PC-3 (cell line): ENCODE results near the gene TSN. TPM values are rescaled to one million over a fixed set of nuclear protein-coding genes. Genes with fewer than 3 reads are reported as not detected.
A peak's percentile ranks its signal among the peaks of the same experiment; 100 is the strongest.

Experiments used
- ATAC-seq: fragments of 200-7000 bp; cut with Tn5 transposase; 2 replicates; pipeline ENCODE4 v1.9.1; 2020; ENCODE audit warnings: mild to moderate bottlenecking, moderate library complexity
- BruUV-seq: library from RNA; stranded (reverse); fragments of 400-500 nt; replicated peaks from 2 replicates; lab custom pipeline; 2021; lab: Mats Ljungman, UMichigan
- CTCF ChIA-PET: fragments of 300-600 bp; sonication (Branson Sonifier 250); formaldehyde crosslinking; loops from one replicate; lab custom pipeline; 2022; ENCODE audit warnings: antibody characterized with exemption; lab: Charles Lee
- POLR2A ChIA-PET: fragments of 300-600 bp; sonication (Branson Sonifier 250); formaldehyde crosslinking; loops from one replicate; lab custom pipeline; 2022; ENCODE audit warnings: antibody characterized with exemption; ENCODE audit not compliant: unreplicated experiment; lab: Charles Lee
- DNase-seq: peaks from one replicate; pipeline ENCODE4 v3.0.0-alpha.2; 2015
- H2AFZ ChIP-seq: fragments of 300-600 bp; sonication (generic); 2 replicates; pipeline ENCODE4 v1.6.0; 2016; ENCODE audit warnings: antibody characterized with exemption, low read length
- H3F3A ChIP-seq: fragments of 300-600 bp; sonication (generic); one replicate; pipeline ENCODE4 v1.6.0; 2017; ENCODE audit warnings: antibody characterized with exemption, low read length, control low read depth, mild to moderate bottlenecking; ENCODE audit not compliant: unreplicated experiment
- H3K27ac ChIP-seq: fragments of 300-600 bp; sonication (generic); 2 replicates; pipeline ENCODE4 v1.5.1; 2016; ENCODE audit warnings: mild to moderate bottlenecking, low read length
- H3K27me3 ChIP-seq: fragments of 300-600 bp; sonication (generic); 2 replicates; pipeline ENCODE4 v1.6.1; 2016; ENCODE audit warnings: low read length, mixed read lengths
- H3K36me3 ChIP-seq: fragments of 300-600 bp; sonication (generic); 2 replicates; pipeline ENCODE4 v1.6.1; 2016; ENCODE audit warnings: low read depth, mixed run types, low read length, mixed read lengths
- H3K4me1 ChIP-seq: fragments of 300-600 bp; sonication (generic); 2 replicates; pipeline ENCODE4 v1.5.1; 2016; ENCODE audit warnings: low read length; ENCODE audit not compliant: insufficient read depth
- H3K4me2 ChIP-seq: fragments of 300-600 bp; sonication (generic); 2 replicates; pipeline ENCODE4 v1.6.0; 2016; ENCODE audit warnings: low read length
- H3K4me3 ChIP-seq: fragments of 300-600 bp; sonication (generic); 2 replicates; pipeline ENCODE4 v1.5.1; 2016; ENCODE audit warnings: mild to moderate bottlenecking, low read length, mixed read lengths
- H3K79me2 ChIP-seq: fragments of 300-600 bp; sonication (generic); 2 replicates; pipeline ENCODE4 v1.6.1; 2017; ENCODE audit warnings: low read length, mixed read lengths
- H3K9ac ChIP-seq: fragments of 300-600 bp; sonication (generic); 2 replicates; pipeline ENCODE4 v1.6.0; 2016; ENCODE audit warnings: mild to moderate bottlenecking, low read length
- H3K9me2 ChIP-seq: fragments of 300-600 bp; sonication (generic); replicated peaks from 2 replicates; pipeline ENCODE4 v1.6.1; 2016; ENCODE audit warnings: mixed run types, low read length, mixed read lengths
- H3K9me3 ChIP-seq: fragments of 300-600 bp; sonication (generic); 2 replicates; pipeline ENCODE4 v1.6.1; 2016; ENCODE audit warnings: low read length, mixed read lengths
- H4K20me1 ChIP-seq: fragments of 300-600 bp; sonication (generic); 2 replicates; pipeline ENCODE4 v1.6.1; 2016; ENCODE audit warnings: low read length, mixed read lengths
- CTCF ChIP-seq: fragments of 300-600 bp; sonication (generic); conservative IDR thresholded peaks from 2 replicates; pipeline ENCODE4 v1.5.1; 2017; ENCODE audit warnings: antibody characterized with exemption, low read depth, mild to moderate bottlenecking, low read length
- EZH2 ChIP-seq: fragments of 300-600 bp; sonication (generic); IDR thresholded peaks from one replicate; pipeline ENCODE4 v1.6.1; 2017; ENCODE audit warnings: antibody characterized with exemption, mild to moderate bottlenecking, low read length; ENCODE audit not compliant: unreplicated experiment
- EZH2phosphoT487 ChIP-seq: fragments of 300-600 bp; sonication (generic); IDR thresholded peaks from 2 replicates; pipeline ENCODE4 v1.6.1; 2018; ENCODE audit warnings: mild to moderate bottlenecking, antibody characterized with exemption, low read length, borderline replicate concordance
- intact Hi-C: fragments of 100-400 bp; cut with micrococcal nuclease; formaldehyde crosslinking; loops from 2 replicates; pipeline ENCODE4 v1.9.0; 2023
- total RNA-seq: library from RNA; depleted of rRNA; stranded (reverse); fragments of >200 nt; gene quantifications from 2 replicates; pipeline ENCODE4 v1.2.3, GENCODE V29; 2014

The TSN gene
- total RNA-seq, 1 experiment from 2014 or later: 55.0 TPM

GRCh38 chr2:121776361-121776760, 20.9 kb downstream of the TSN start:
- Histone ChIP-seq H3K9me3 (no peaks in the 10 kb centered on the region), H3F3A (no peaks in the 10 kb centered on the region), H3K27ac (no peak overlapping the region), H2AFZ (no peak overlapping the region), H4K20me1 (no peaks in the 10 kb centered on the region), H3K4me2 (no peak overlapping the region), H3K4me3 (no peak overlapping the region), H3K9me2 (no peaks in the 10 kb centered on the region), H3K36me3 (no peaks in the 10 kb centered on the region), H3K9ac (no peak overlapping the region), H3K4me1 (peaks cover 16% of the 10 kb centered on the region; the same call in 1 of the 2 replicates), H3K27me3 (no peaks in the 10 kb centered on the region), H3K79me2 (no peaks in the 10 kb centered on the region)
- DNase-seq: no peak
- BruUV-seq: no TSS peak
- ChIA-PET CTCF (no interaction called here), POLR2A (no interaction called here)
- TF ChIP-seq EZH2 (no peak), EZH2phosphoT487 (no peak), CTCF (no peak)
- intact Hi-C loops: no loop called here
- no peak for ATAC-seq

- Histone ChIP-seq H3K9me3 (no peaks in the 10 kb centered on the region), H3K79me2 (no peaks in the 10 kb centered on the region), H3K4me3 (no peak overlapping the region), H3K9me2 (no peaks in the 10 kb centered on the region), H4K20me1 (no peaks in the 10 kb centered on the region), H3K9ac (no peak overlapping the region), H3K4me2 (peak overlapping the region; percentile 26; the same call in 1 of the 2 replicates), H3K27ac (no peak overlapping the region), H3K36me3 (no peaks in the 10 kb centered on the region), H3K27me3 (no peaks in the 10 kb centered on the region), H2AFZ (no peak overlapping the region), H3K4me1 (peaks cover 16% of the 10 kb centered on the region; the same call in 1 of the 2 replicates), H3F3A (no peaks in the 10 kb centered on the region)
- no peak; the same call in 1 of the 2 replicates for ATAC-seq
- intact Hi-C loops: no loop called here
- ChIA-PET POLR2A (no interaction called here), CTCF (no interaction called here)
- no TSS peak for BruUV-seq
- TF ChIP-seq EZH2 (no peak), CTCF (no peak), EZH2phosphoT487 (no peak)
- DNase-seq: no peak
Observed at GRCh38 chr2:121776885-121777698, 21.6 kb downstream of the TSN start.

- no peak overlapping the region for H2AFZ ChIP-seq
- no TSS peak for BruUV-seq
- DNase-seq (peak; percentile 93), ATAC-seq (peak; percentile 75)
- no peaks in the 10 kb centered on the region for H3F3A ChIP-seq
- no peaks in the 10 kb centered on the region for H3K79me2 ChIP-seq
- H3K9ac ChIP-seq: no peak overlapping the region
- H3K27me3 ChIP-seq: no peaks in the 10 kb centered on the region
- no peak overlapping the region for H3K4me3 ChIP-seq
- TF ChIP-seq EZH2 (no peak), EZH2phosphoT487 (no peak), CTCF (no peak)
- no peaks in the 10 kb centered on the region for H3K9me2 ChIP-seq
- no peak overlapping the region for H3K27ac ChIP-seq
- H3K4me2 ChIP-seq: peak overlapping the region; percentile 26; the same call in 1 of the 2 replicates
- peaks cover 16% of the 10 kb centered on the region; the same call in 1 of the 2 replicates for H3K4me1 ChIP-seq
- intact Hi-C loops: no loop called here
- CTCF ChIA-PET: no interaction called here
- POLR2A ChIA-PET: interaction anchor here (0.5 to 0.6 kb wide), 2 partner anchors 52 to 1304 kb away, joined by 3 to 4 read pairs; no protein-coding TSS in a partner anchor
- no peaks in the 10 kb centered on the region for H3K36me3 ChIP-seq
- no peaks in the 10 kb centered on the region for H4K20me1 ChIP-seq
- H3K9me3 ChIP-seq: no peaks in the 10 kb centered on the region
Observed at GRCh38 chr2:121777699-121778058, 22.2 kb downstream of the TSN start.
